Liver (tissue), 9 donors: ENCODE results near the gene DNAJC22. TPM values are rescaled to one million over a fixed set of nuclear protein-coding genes. Genes with fewer than 3 reads are reported as not detected.

Experiments
- DNase-seq: peaks from one replicate; pipeline ENCODE4 v3.0.0-alpha.2; 2017; ENCODE audit warnings: low spot score
- H3K27ac ChIP-seq, 2 donors: one replicate each; pipeline ENCODE4 v1.7.0; 2013; ENCODE audit warnings: inconsistent platforms in 2 of 2, low read length in 2 of 2, control low read depth in 1 of 2, low read depth in 1 of 2, mild to moderate bottlenecking in 1 of 2
- H3K27me3 ChIP-seq, 4 donors: one replicate each; pipeline versions ENCODE4 v1.6.1 to v1.7.0; 2013; ENCODE audit warnings: low read length in 3 of 4, inconsistent platforms in 1 of 4, mild to moderate bottlenecking in 1 of 4, moderate library complexity in 1 of 4; ENCODE audit not compliant: control insufficient read depth in 4 of 4, insufficient read depth in 4 of 4
- H3K36me3 ChIP-seq, 4 donors: one replicate each; pipeline versions ENCODE4 v1.6.1 to v1.7.0; 2013; ENCODE audit warnings: low read length in 3 of 4, mild to moderate bottlenecking in 3 of 4, low read depth in 1 of 4, moderate library complexity in 1 of 4; ENCODE audit not compliant: control insufficient read depth in 4 of 4, insufficient read depth in 3 of 4
- H3K4me1 ChIP-seq, 4 donors: one replicate each; pipeline versions ENCODE4 v1.6.1 to v1.7.0; 2013; ENCODE audit warnings: low read length in 3 of 4, mild to moderate bottlenecking in 3 of 4, moderate library complexity in 1 of 4; ENCODE audit not compliant: control insufficient read depth in 4 of 4, insufficient read depth in 4 of 4
- H3K4me3 ChIP-seq, 3 donors: one replicate each; pipeline versions ENCODE4 v1.6.1 to v1.7.0; 2013; ENCODE audit warnings: low read length in 3 of 3, control low read depth in 1 of 3, low read depth in 1 of 3, mild to moderate bottlenecking in 1 of 3
- H3K9ac ChIP-seq, 2 donors: one replicate each; pipeline ENCODE4 v1.7.0; 2013; ENCODE audit warnings: low read length in 2 of 2, mild to moderate bottlenecking in 2 of 2, moderate library complexity in 2 of 2, control low read depth in 1 of 2, low read depth in 1 of 2
- H3K9me3 ChIP-seq, 4 donors: one replicate each; pipeline versions ENCODE4 v1.6.1 to v1.7.0; 2013; ENCODE audit warnings: low read length in 3 of 4; ENCODE audit not compliant: control insufficient read depth in 4 of 4
- ATF3 ChIP-seq: IDR thresholded peaks from 2 replicates; pipeline ENCODE4 v1.6.1; 2016; ENCODE audit warnings: antibody characterized with exemption
- CTCF ChIP-seq: fragments of 150-350 bp; IDR thresholded peaks from 2 replicates; pipeline ENCODE4 v1.5.1; 2017; ENCODE audit warnings: improper control_type of control experiment, low read depth, low read length; ENCODE audit not compliant: missing input control
- EGR1 ChIP-seq, 2 donors: IDR thresholded peaks; 2 replicates each; pipeline ENCODE4 v1.6.1; 2016 to 2018; ENCODE audit warnings: antibody characterized with exemption in 2 of 2, low read depth in 2 of 2
- FOXA1 ChIP-seq: IDR thresholded peaks from 2 replicates; pipeline ENCODE4 v1.6.1; 2016; ENCODE audit warnings: antibody characterized with exemption
- FOXA2 ChIP-seq: IDR thresholded peaks from 2 replicates; pipeline ENCODE4 v1.6.1; 2016; ENCODE audit warnings: antibody characterized with exemption
- GABPA ChIP-seq, 2 donors: IDR thresholded peaks in 1 of 2; conservative IDR thresholded peaks in 1 of 2; 2 replicates each; pipeline ENCODE4 v1.6.1; 2016; ENCODE audit warnings: antibody characterized with exemption in 2 of 2, mild to moderate bottlenecking in 1 of 2, moderate library complexity in 1 of 2
- HNF4A ChIP-seq, 2 donors: conservative IDR thresholded peaks; 2 replicates each; pipeline ENCODE4 v1.6.1; 2016; ENCODE audit warnings: antibody characterized with exemption in 2 of 2, mild to moderate bottlenecking in 2 of 2
- HNF4G ChIP-seq: IDR thresholded peaks from 2 replicates; pipeline ENCODE4 v1.6.1; 2016; ENCODE audit warnings: antibody characterized with exemption
- JUND ChIP-seq, 2 donors: IDR thresholded peaks; 2 replicates each; pipeline ENCODE4 v1.6.1; 2016; ENCODE audit warnings: antibody characterized with exemption in 2 of 2
- MAX ChIP-seq: IDR thresholded peaks from 2 replicates; pipeline ENCODE4 v1.6.1; 2016; ENCODE audit warnings: antibody characterized with exemption
- NR2F2 ChIP-seq: IDR thresholded peaks from 2 replicates; pipeline ENCODE4 v1.6.1; 2016; ENCODE audit warnings: antibody characterized with exemption
- RAD21 ChIP-seq, 2 donors: IDR thresholded peaks; 2 replicates each; pipeline ENCODE4 v1.6.1; 2016; ENCODE audit warnings: antibody characterized with exemption in 2 of 2, mild to moderate bottlenecking in 2 of 2
- REST ChIP-seq: IDR thresholded peaks from 2 replicates; pipeline ENCODE4 v1.6.1; 2016; ENCODE audit warnings: antibody characterized with exemption, mild to moderate bottlenecking
- RXRA ChIP-seq, 2 donors: IDR thresholded peaks; 2 replicates each; pipeline ENCODE4 v1.6.1; 2017 to 2018; ENCODE audit warnings: antibody characterized with exemption in 2 of 2, mild to moderate bottlenecking in 1 of 2
- SP1 ChIP-seq: IDR thresholded peaks from 2 replicates; pipeline ENCODE4 v1.6.1; 2018; ENCODE audit warnings: antibody characterized with exemption, mild to moderate bottlenecking
- TAF1 ChIP-seq: conservative IDR thresholded peaks from 2 replicates; pipeline ENCODE4 v1.6.1; 2016; ENCODE audit warnings: antibody characterized with exemption, mild to moderate bottlenecking
- YY1 ChIP-seq: IDR thresholded peaks from 2 replicates; pipeline ENCODE4 v1.6.1; 2016; ENCODE audit warnings: antibody characterized with exemption, mild to moderate bottlenecking
- ZBTB33 ChIP-seq: IDR thresholded peaks from 2 replicates; pipeline ENCODE4 v1.6.1; 2016; ENCODE audit warnings: antibody characterized with exemption
- WGBS: extraction: QIAGEN DNeasy Blood & Tissue Kit; methylation state at CpG from one replicate; pipeline ENCODE4 v1.1.7; 2013; 5-methylcytosine and 5-hydroxymethylcytosine counted together
- polyA plus RNA-seq, 2 donors: library from polyadenylated mRNA; stranded (reverse) in 1 of 2; unstranded in 1 of 2; fragments of 200-250 nt in 1 of 2; fragments of >200 nt in 1 of 2; fragmentation: Nextera tagmentation in 1 of 2; extraction: Ambion mirVana in 1 of 2; gene quantifications; one replicate each; pipeline versions ENCODE4 v1.2.1 to v1.2.3, GENCODE V29; 2013 to 2015
- total RNA-seq, 2 donors: library from RNA; depleted of rRNA; stranded (reverse); fragments of >200 nt; gene quantifications; one replicate each; pipeline ENCODE4 v1.2.3, GENCODE V29; 2014
- donor health status: healthy.
- donor health status: healthy.
- donor health status: healthy.
- donor health status: healthy.
- donor health status: healthy.

Gene DNAJC22
- total and polyA plus RNA-seq, 4 donors, result 16.6 to 49.4 (median 28.2) TPM

- Histone ChIP-seq H3K4me3 (no peak overlapping the region), H3K9ac (no peak overlapping the region), H3K36me3 (no peaks in the 10 kb centered on the region), H3K27ac (no peak overlapping the region), H3K4me1 (peaks cover 2 to 15% (median 5%) of the 10 kb centered on the region in 4 donors), H3K9me3 (no peaks in the 10 kb centered on the region), H3K27me3 (no peaks in the 10 kb centered on the region)
- no peak for DNase-seq
- TF ChIP-seq GABPA (IDR thresholded peaks at IDR 0.05 in 1 of 2, conservative IDR thresholded peaks at IDR 0.05 in 1 of 2) (no peak), YY1 (no peak), HNF4G (no peak), MAX (no peak), JUND (IDR thresholded peaks at IDR 0.05) (no peak), ZBTB33 (no peak), EGR1 (IDR thresholded peaks at IDR 0.05; ENCODE audit: low read depth in 2 of 2) (no peak), REST (no peak), FOXA2 (no peak), FOXA1 (no peak), CTCF (no peak), RXRA (IDR thresholded peaks at IDR 0.05) (no peak), TAF1 (no peak), RAD21 (IDR thresholded peaks at IDR 0.05) (no peak), ATF3 (no peak), HNF4A (conservative IDR thresholded peaks at IDR 0.05) (no peak), SP1 (no peak), NR2F2 (no peak)
- WGBS, result 97% methylated on average over 6 of the region's 6 CpGs
Observed at GRCh38 chr12:49370539-49370938, 23.9 kb downstream of the DNAJC22 start.

GRCh38 chr12:49375406-49375805, 28.7 kb downstream of the DNAJC22 start:
- no peak for DNase-seq
- WGBS, result 92% methylated on average over 1 of the region's 1 CpG
- H3K9ac ChIP-seq, result no peak overlapping the region

More at GRCh38 chr12:49375406-49375805, 28.7 kb downstream of the DNAJC22 start:
- no peaks in the 10 kb centered on the region for H3K4me1 ChIP-seq
- no peaks in the 10 kb centered on the region for H3K27me3 ChIP-seq
- no peak for TF ChIP-seq ZBTB33
- TF ChIP-seq YY1, result no peak
- TF ChIP-seq RXRA (IDR thresholded peaks at IDR 0.05), result no peak
- TF ChIP-seq TAF1, result no peak
- TF ChIP-seq SP1, result no peak
- TF ChIP-seq HNF4A (conservative IDR thresholded peaks at IDR 0.05), result no peak
- TF ChIP-seq MAX, result no peak
- TF ChIP-seq NR2F2, result no peak
- no peak for TF ChIP-seq ATF3
- TF ChIP-seq HNF4G, result no peak
- no peak for TF ChIP-seq GABPA (IDR thresholded peaks at IDR 0.05 in 1 of 2, conservative IDR thresholded peaks at IDR 0.05 in 1 of 2)
- TF ChIP-seq JUND (IDR thresholded peaks at IDR 0.05), result no peak
- H3K36me3 ChIP-seq, result no peaks in the 10 kb centered on the region
- no peak overlapping the region for H3K4me3 ChIP-seq
- no peak overlapping the region for H3K27ac ChIP-seq
- no peaks in the 10 kb centered on the region for H3K9me3 ChIP-seq
